Pancreas (tissue), 10 donors: Measurements from ENCODE around the gene UBXN10. TPM values are rescaled to one million over a fixed set of nuclear protein-coding genes. Genes with fewer than 3 reads are reported as not detected.
A peak's percentile ranks its signal among the peaks of the same experiment; 100 is the strongest.

Experiments used
- ATAC-seq, 4 donors: fragments of 200-7000 bp; cut with Tn5 transposase; one replicate each; pipeline versions ENCODE4 v1.8.0 to v1.9.1; 2020; ENCODE audit warnings: mild to moderate bottlenecking in 4 of 4, moderate library complexity in 4 of 4
- DNase-seq, 6 donors: peaks; one replicate each; pipeline ENCODE4 v3.0.0-alpha.2; 2020
- FAIRE-seq: peaks from 2 replicates; lab custom pipeline; 2012; peaks lifted over from hg19 to GRCh38; lab: Jason Lieb, UNC
- H3K27ac ChIP-seq, 4 donors: fragments of 200-600 bp; sonication (generic); 1 replicate in 3 of 4; 2 replicates in 1 of 4; pipeline versions ENCODE4 v1.5.0 to v1.8.0; 2020
- H3K27me3 ChIP-seq, 4 donors: fragments of 200-600 bp; one replicate each; pipeline ENCODE4 v1.8.0; 2021
- H3K36me3 ChIP-seq, 3 donors: fragments of 200-600 bp; sonication (generic) in 1 of 3; one replicate each; pipeline versions ENCODE4 v1.5.0 to v1.8.0; 2020 to 2021
- H3K4me1 ChIP-seq, 3 donors: fragments of 200-600 bp; one replicate each; pipeline ENCODE4 v1.8.0; 2021
- H3K4me3 ChIP-seq, 4 donors: fragments of 200-600 bp; sonication (generic) in 2 of 4; one replicate each; pipeline versions ENCODE4 v1.5.0 to v1.8.0; 2020 to 2021
- H3K9me3 ChIP-seq, 4 donors: fragments of 200-600 bp; one replicate each; pipeline ENCODE4 v1.8.0; 2021
- WGBS, 2 donors: extraction: QIAGEN DNeasy Blood & Tissue Kit; methylation state at CpG; one replicate each; pipeline ENCODE4 v1.1.7; 2013; 5-methylcytosine and 5-hydroxymethylcytosine counted together
- intact Hi-C, 3 donors: fragments of 100-400 bp; cut with DNase I; formaldehyde crosslinking; loops; one replicate each; pipeline versions ENCODE4 v1.11.1 to v1.14.2; 2022
- polyA plus RNA-seq, 2 donors: library from polyadenylated mRNA; stranded (reverse); fragments of 200-250 nt; gene quantifications; one replicate each; pipeline ENCODE4 v1.2.3, GENCODE V29; 2013
- total RNA-seq, 6 donors: library from RNA; stranded (reverse); fragmentation: NEBNext Ultra II Directional in 4 of 6; extraction: Animal tissue kit (Norgen Biotek cat#: 25700) in 4 of 6; gene quantifications; one replicate each; pipeline versions ENCODE4 v1.2.1 to v1.2.4, GENCODE V29; 2021 to 2023
- TF ChIP-seq, protein P1 (sequence below), 4 donors: fragments of 200-600 bp; sonication (generic) in 3 of 4; IDR thresholded peaks; one replicate each; pipeline versions ENCODE4 v1.5.0 to v1.8.0; 2021; ENCODE audit warnings: antibody characterized with exemption in 4 of 4
- donor health status: healthy with polysubstance abuse.
- donor health status: DM: no; HTN: no; CAD: no; lungs with moderate emphysema.
- donor health status: DM: no; HTN: no; CAD: no.
- donor health status: control.
- donor health status: control.
- donor health status: Bipolar disorder and iron deficiency.
- donor health status: DM: yes; HTN: yes; CAD: no.
- donor health status: DM: no; HTN: no; CAD: no.
- donor health status: DM: no; HTN: no; CAD: no.
- donor health status: DM: yes; HTN: yes; CAD: no.

The UBXN10 gene
- total and polyA plus RNA-seq, 8 donors, result 0.54 to 2.4 (median 0.75) TPM

GRCh38 chr1:20174937-20175666 is 10.8 kb upstream of the UBXN10 start:
- no peaks in the 10 kb centered on the region for H3K36me3 ChIP-seq
- no peak overlapping the region for H3K4me3 ChIP-seq
- TF ChIP-seq, protein P1, sequence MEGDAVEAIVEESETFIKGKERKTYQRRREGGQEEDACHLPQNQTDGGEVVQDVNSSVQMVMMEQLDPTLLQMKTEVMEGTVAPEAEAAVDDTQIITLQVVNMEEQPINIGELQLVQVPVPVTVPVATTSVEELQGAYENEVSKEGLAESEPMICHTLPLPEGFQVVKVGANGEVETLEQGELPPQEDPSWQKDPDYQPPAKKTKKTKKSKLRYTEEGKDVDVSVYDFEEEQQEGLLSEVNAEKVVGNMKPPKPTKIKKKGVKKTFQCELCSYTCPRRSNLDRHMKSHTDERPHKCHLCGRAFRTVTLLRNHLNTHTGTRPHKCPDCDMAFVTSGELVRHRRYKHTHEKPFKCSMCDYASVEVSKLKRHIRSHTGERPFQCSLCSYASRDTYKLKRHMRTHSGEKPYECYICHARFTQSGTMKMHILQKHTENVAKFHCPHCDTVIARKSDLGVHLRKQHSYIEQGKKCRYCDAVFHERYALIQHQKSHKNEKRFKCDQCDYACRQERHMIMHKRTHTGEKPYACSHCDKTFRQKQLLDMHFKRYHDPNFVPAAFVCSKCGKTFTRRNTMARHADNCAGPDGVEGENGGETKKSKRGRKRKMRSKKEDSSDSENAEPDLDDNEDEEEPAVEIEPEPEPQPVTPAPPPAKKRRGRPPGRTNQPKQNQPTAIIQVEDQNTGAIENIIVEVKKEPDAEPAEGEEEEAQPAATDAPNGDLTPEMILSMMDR (IDR thresholded peaks at IDR 0.05), result no peak
- intact Hi-C loops, result no loop called here
- FAIRE-seq (no peak), DNase-seq (peak in 1 of 6 donors; percentile 31), ATAC-seq (peak in 2 of 4 donors; percentile 48 to 60)
- no peaks in the 10 kb centered on the region for H3K4me1 ChIP-seq
- H3K9me3 ChIP-seq, result no peaks in the 10 kb centered on the region
- 61 to 64% methylated on average over 9 of the region's 9 CpGs for WGBS, 2 donors
- H3K27ac ChIP-seq, result no peak overlapping the region
- no peaks in the 10 kb centered on the region for H3K27me3 ChIP-seq

DNA sequence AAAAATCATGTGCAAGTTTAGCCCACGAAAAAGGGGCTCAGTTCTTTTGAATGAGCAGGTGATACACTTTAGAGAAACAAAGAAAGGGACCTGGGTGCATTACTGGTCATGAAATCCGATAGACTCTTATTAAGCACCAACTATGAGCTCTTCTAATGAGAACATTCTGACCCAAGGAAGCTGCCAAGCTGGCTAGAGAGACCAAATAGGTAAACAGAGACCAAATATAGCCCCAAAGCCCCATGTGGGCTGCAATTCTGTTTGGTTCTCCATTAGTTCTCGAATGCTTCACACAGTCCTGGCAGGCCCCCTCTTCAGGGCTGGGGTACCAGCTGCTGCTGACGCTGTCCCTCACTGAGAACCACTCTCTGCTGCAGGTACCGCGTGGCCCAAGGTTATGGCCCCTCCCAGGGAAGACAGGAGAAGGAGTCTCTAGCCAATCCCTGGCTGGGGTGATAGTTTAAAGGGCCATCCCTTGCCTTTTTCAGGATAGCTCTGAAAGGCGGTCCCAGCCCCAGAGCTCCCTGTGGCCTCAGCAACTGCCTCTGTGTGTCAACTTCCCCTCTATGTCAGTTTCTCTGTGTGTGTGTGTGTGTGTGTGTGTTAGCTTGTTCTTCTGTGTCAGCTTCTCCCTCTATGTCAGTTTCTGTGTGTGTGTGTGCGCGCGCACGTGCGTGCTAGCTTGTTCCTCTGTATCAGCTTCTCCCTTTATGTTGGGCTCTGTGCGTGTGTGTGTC is 7.1 kb upstream of the UBXN10 start:
- ATAC-seq, result peak in 3 of 4 donors; percentile 14 to 46 (median 17)
- H3K36me3 ChIP-seq, result no peaks in the 10 kb centered on the region
- 80 to 82% methylated on average over 13 of the region's 13 CpGs for WGBS, 2 donors
- H3K27me3 ChIP-seq, result no peaks in the 10 kb centered on the region
- peak in 1 of 6 donors; percentile 21 for DNase-seq
- H3K9me3 ChIP-seq, result no peaks in the 10 kb centered on the region
- H3K4me3 ChIP-seq, result no peak overlapping the region
- no peak overlapping the region for H3K27ac ChIP-seq
- H3K4me1 ChIP-seq, result no peaks in the 10 kb centered on the region
- FAIRE-seq, result no peak
- TF ChIP-seq, protein P1 (IDR thresholded peaks at IDR 0.05), result no peak
- intact Hi-C loops, result no loop called here

DNA sequence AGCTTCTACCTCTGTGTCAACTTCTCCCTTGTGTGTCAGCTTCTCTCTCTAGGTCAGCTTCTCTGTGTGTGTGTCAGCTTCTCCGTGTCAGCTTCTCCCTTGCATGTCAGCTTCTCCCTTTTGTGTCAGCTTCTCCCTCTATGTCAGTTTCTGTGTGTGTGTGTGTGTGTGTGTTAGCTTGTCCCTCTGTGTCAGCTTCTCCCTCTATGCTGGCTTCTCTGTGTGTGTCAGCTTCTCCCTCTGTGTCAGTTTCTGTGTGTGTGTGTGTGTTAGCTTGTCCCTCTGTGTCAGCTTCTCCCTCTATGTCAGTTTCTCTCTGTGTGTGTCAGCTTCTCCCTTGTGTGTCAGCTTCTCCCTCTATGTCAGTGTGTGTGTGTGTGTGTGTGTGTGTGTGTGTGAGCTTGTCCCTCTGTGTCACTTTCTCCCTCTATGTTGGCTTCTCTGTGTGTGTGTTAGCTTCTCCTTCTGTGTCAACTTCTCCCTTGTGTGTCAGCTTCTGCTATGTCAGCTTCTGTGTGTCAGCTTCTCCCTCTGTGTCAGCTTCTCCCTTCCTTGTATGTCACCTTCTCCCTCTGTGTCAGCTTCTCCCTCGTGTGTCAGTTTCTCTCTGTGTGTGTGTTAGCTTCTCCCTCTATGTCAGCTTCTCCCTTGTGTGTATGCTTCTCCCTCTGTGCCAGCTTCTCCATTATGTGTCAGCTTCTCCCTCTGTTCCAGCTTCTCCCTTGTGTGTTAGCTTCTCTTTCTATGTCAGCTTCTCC is 6.3 kb upstream of the UBXN10 start:
- no peaks in the 10 kb centered on the region for H3K9me3 ChIP-seq
- 79 to 81% methylated on average over 2 of the region's 2 CpGs for WGBS, 2 donors
- H3K4me3 ChIP-seq, result no peak overlapping the region
- ATAC-seq (no peak), FAIRE-seq (no peak), DNase-seq (no peak)
- H3K36me3 ChIP-seq, result no peaks in the 10 kb centered on the region
- no peak overlapping the region for H3K27ac ChIP-seq
- H3K4me1 ChIP-seq, result no peaks in the 10 kb centered on the region
- intact Hi-C loops, result no loop called here
- TF ChIP-seq, protein P1 (IDR thresholded peaks at IDR 0.05), result no peak
- no peaks in the 10 kb centered on the region for H3K27me3 ChIP-seq

DNA sequence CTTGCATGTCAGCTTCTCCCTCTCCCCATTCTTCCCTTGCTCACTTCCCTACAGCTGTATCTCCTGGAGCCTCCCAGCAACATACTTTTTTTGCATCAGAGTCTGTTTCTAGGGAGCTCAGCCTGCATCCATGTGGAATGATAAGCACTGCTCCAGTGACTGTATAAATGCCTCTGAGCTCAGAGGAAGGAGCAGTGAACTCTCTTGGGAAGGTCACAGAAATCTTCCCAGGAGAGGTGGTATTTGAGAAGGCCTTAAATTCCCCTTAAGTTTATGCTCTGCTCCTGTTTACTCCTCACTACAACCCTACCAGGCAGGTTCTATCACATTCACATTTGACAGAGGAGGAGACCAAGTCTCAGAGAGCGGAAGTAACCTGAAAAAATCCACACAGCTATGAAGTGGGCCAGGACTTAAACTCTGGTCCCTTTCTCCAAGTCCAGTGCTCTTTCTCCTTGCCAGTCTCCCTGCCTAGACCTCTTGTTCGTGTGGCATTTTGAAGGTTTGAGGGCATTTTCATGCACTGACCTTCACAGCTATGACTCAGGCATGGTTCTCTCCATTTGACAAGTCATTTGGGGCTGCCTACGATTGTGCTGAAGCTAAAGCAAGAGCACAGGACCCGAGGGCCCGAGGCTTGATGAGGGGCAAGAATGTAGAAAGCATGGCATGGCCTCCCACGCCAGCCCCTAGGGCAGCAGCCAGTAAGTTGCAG is 5.6 kb upstream of the UBXN10 start:
- FAIRE-seq (no peak), DNase-seq (no peak), ATAC-seq (no peak)
- Histone ChIP-seq H3K4me1 (no peaks in the 10 kb centered on the region), H3K27me3 (no peaks in the 10 kb centered on the region), H3K36me3 (no peaks in the 10 kb centered on the region), H3K9me3 (no peaks in the 10 kb centered on the region), H3K27ac (no peak overlapping the region), H3K4me3 (no peak overlapping the region)
- TF ChIP-seq, protein P1 (IDR thresholded peaks at IDR 0.05), result no peak
- intact Hi-C loops, result no loop called here
- WGBS, 2 donors, result 46 to 53% methylated on average over 6 of the region's 6 CpGs
